T-cell (primary cell): ENCODE results near the gene AHNAK. TPM values are rescaled to one million over a fixed set of nuclear protein-coding genes. Genes with fewer than 3 reads are reported as not detected.

Experiments
- ATAC-seq, 4 experiments: fragments of 200-7000 bp in 3 of 4; fragments of 150-1000 bp in 1 of 4; cut with Tn5 transposase; replicated peaks in 1 of 4; 1 replicate in 3 of 4; 2 replicates in 1 of 4; pipeline ENCODE4 v1.10.0; 2021; ENCODE audit warnings: moderate library complexity in 3 of 4, mild to moderate bottlenecking in 2 of 4, moderate number of reproducible peaks in 1 of 4
- CTCF ChIA-PET, 2 donors: fragments of 300-600 bp; sonication (Branson Sonifier 250); formaldehyde crosslinking; loops; one replicate each; lab custom pipeline; 2022; ENCODE audit warnings: antibody characterized with exemption in 2 of 2; lab: Charles Lee
- POLR2A ChIA-PET, 2 donors: fragments of 300-600 bp; sonication (Branson Sonifier 250); formaldehyde crosslinking; loops; one replicate each; lab custom pipeline; 2022; ENCODE audit warnings: antibody characterized with exemption in 2 of 2; lab: Charles Lee
- DNase-seq, 35 experiments: peaks; one replicate each; pipeline versions ENCODE4 v3.0.0 to v3.0.0-alpha.2; 2013 to 2023
- H3K27ac ChIP-seq: one replicate; pipeline ENCODE4 v1.5.1; 2013; ENCODE audit warnings: low read length
- H3K27me3 ChIP-seq, 2 experiments: replicated peaks in 1 of 2; 1 replicate in 1 of 2; 2 replicates in 1 of 2; pipeline versions ENCODE4 v1.6.1 to v1.7.0; 2013; ENCODE audit warnings: low read length in 1 of 2, mixed read lengths in 1 of 2; ENCODE audit not compliant: control insufficient read depth in 2 of 2, insufficient read depth in 2 of 2; ENCODE audit errors: extremely low read depth in 1 of 2
- H3K36me3 ChIP-seq, 2 donors: 1 replicate in 1 of 2; 2 replicates in 1 of 2; pipeline versions ENCODE4 v1.6.1 to v1.7.0; 2013; ENCODE audit warnings: low read length in 1 of 2; ENCODE audit not compliant: control insufficient read depth in 2 of 2, insufficient read depth in 1 of 2; ENCODE audit errors: extremely low read depth in 1 of 2
- H3K4me1 ChIP-seq, 2 experiments: 1 replicate in 1 of 2; 2 replicates in 1 of 2; pipeline versions ENCODE4 v1.6.1 to v1.7.0; 2013; ENCODE audit warnings: low read length in 2 of 2, mixed read lengths in 1 of 2; ENCODE audit not compliant: insufficient read depth in 2 of 2, control insufficient read depth in 1 of 2; ENCODE audit errors: extremely low read depth in 1 of 2
- H3K4me3 ChIP-seq, 2 donors: 1 replicate in 1 of 2; 2 replicates in 1 of 2; pipeline versions ENCODE4 v1.5.1 to v1.7.0; 2013; ENCODE audit warnings: mild to moderate bottlenecking in 2 of 2, low read length in 1 of 2, moderate library complexity in 1 of 2; ENCODE audit not compliant: control insufficient read depth in 1 of 2; ENCODE audit errors: extremely low read depth in 1 of 2
- H3K9me3 ChIP-seq: 2 replicates; pipeline ENCODE4 v1.7.0; 2013
- H3K27ac Mint-ChIP-seq, 2 donors: one replicate each; pipeline ENCODE4 v1.8.0; 2020 to 2021; ENCODE audit warnings: mild to moderate bottlenecking in 2 of 2, mixed read lengths in 2 of 2
- H3K27me3 Mint-ChIP-seq, 2 donors: one replicate each; pipeline ENCODE4 v1.8.0; 2021 to 2022; ENCODE audit warnings: mixed read lengths in 2 of 2
- H3K36me3 Mint-ChIP-seq: one replicate; pipeline ENCODE4 v1.8.0; 2021; ENCODE audit warnings: mixed read lengths
- H3K4me1 Mint-ChIP-seq, 3 donors: one replicate each; pipeline ENCODE4 v1.8.0; 2020 to 2022; ENCODE audit warnings: mixed read lengths in 3 of 3, mild to moderate bottlenecking in 1 of 3
- H3K4me3 Mint-ChIP-seq, 3 donors: one replicate each; pipeline ENCODE4 v1.8.0; 2020 to 2022; ENCODE audit warnings: mild to moderate bottlenecking in 3 of 3, mixed read lengths in 3 of 3, moderate library complexity in 3 of 3
- H3K9me3 Mint-ChIP-seq, 3 donors: one replicate each; pipeline ENCODE4 v1.8.0; 2020 to 2022; ENCODE audit warnings: mixed read lengths in 3 of 3
- WGBS: methylation state at CpG from one replicate; pipeline ENCODE4 v1.1.5; 2013; ENCODE audit warnings: missing lambda C conversion rate; ENCODE audit not compliant: insufficient coverage; 5-methylcytosine and 5-hydroxymethylcytosine counted together
- total RNA-seq, 35 experiments: library from RNA in 6 of 35; stranded (reverse) in 6 of 35; fragments of 120-200 nt in 1 of 35; gene quantifications; one replicate each; pipeline versions ENCODE4 v1.2.1 to v1.2.4 and lab custom pipeline; 2013 to 2026

AHNAK gene
- total RNA-seq, 5 donors from 2014 or later (not counting 1 experiment from before 2014, with no cell fraction given): 267 to 636 (median 395) TPM

- peaks cover 0 to 11% (median 6%) of the 10 kb centered on the region in 3 donors for H3K4me1 Mint-ChIP-seq
- CTCF ChIA-PET: interaction anchor here (0.6 kb wide), 2 partner anchors 164 to 194 kb away, joined by 3 to 5 read pairs; no protein-coding TSS in a partner anchor
- POLR2A ChIA-PET: no interaction called here
- Histone ChIP-seq H3K4me1 (peaks cover 0 to 3% of the 10 kb centered on the region in 2 experiments), H3K27me3 (no peaks in the 10 kb centered on the region), H3K9me3 (no peaks in the 10 kb centered on the region), H3K27ac (no peak overlapping the region), H3K36me3 (peaks cover 30 to 55% of the 10 kb centered on the region in 2 donors), H3K4me3 (no peak overlapping the region)
- no peak for ATAC-seq
- no peak overlapping the region for H3K4me3 Mint-ChIP-seq
- no peak for DNase-seq
- H3K27ac Mint-ChIP-seq: no peak overlapping the region
- no peaks in the 10 kb centered on the region for H3K27me3 Mint-ChIP-seq
- no peaks in the 10 kb centered on the region for H3K9me3 Mint-ChIP-seq
- H3K36me3 Mint-ChIP-seq: peaks cover 28% of the 10 kb centered on the region
- 96% methylated on average over 14 of the region's 18 CpGs for WGBS
Observed at GRCh38 chr11:62580959-62581715, 34.5 kb upstream of the AHNAK start.

DNA sequence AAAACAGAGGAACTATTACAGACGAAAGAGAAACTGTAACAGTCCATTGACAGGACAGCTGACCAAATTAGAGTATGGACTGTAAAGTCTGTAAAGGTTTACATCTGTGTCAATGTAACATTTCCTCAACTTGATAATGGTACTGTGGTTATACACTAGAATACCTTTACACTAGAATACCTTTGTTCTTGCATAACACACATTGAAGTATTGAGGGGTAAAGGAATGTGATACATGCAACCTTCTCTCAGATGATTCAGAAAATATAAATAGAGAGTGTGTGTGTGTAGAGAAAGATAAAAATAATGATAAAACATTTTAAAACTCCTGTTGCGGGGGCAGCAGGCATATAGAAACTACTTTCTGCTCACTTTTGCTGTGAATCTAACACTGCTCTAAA, 32.6 kb upstream of the AHNAK start:
- no peaks in the 10 kb centered on the region for H3K27me3 ChIP-seq
- Mint-ChIP-seq H3K4me1 (peaks cover 13 to 20% (median 15%) of the 10 kb centered on the region in 3 donors), H3K36me3 (peaks cover 28% of the 10 kb centered on the region), H3K4me3 (no peak overlapping the region), H3K27ac (no peak overlapping the region), H3K9me3 (no peaks in the 10 kb centered on the region), H3K27me3 (no peaks in the 10 kb centered on the region)
- DNase-seq: no peak
- WGBS: no CpG with 5 or more reads among the region's 2 CpGs
- no peak overlapping the region for H3K27ac ChIP-seq
- peaks cover 30 to 46% of the 10 kb centered on the region in 2 donors for H3K36me3 ChIP-seq
- peaks cover 6 to 13% of the 10 kb centered on the region in 2 experiments for H3K4me1 ChIP-seq
- ATAC-seq: no peak
- no peak overlapping the region for H3K4me3 ChIP-seq
- CTCF ChIA-PET: no interaction called here
- H3K9me3 ChIP-seq: no peaks in the 10 kb centered on the region
- POLR2A ChIA-PET: interaction anchor here in 1 of 2 donors (0.6 to 0.8 kb wide), 2 partner anchors 13 to 64 kb away, joined by 4 read pairs; no protein-coding TSS in a partner anchor

- ChIA-PET CTCF (no interaction called here), POLR2A (interaction anchor here in 1 of 2 donors (0.8 kb wide), 1 partner anchor 63 kb away, joined by 4 read pairs; no protein-coding TSS in a partner anchor)
- H3K36me3 Mint-ChIP-seq: peaks cover 26% of the 10 kb centered on the region
- Histone ChIP-seq H3K27ac (no peak overlapping the region), H3K4me3 (no peak overlapping the region), H3K4me1 (peaks cover 6 to 15% of the 10 kb centered on the region in 2 experiments), H3K36me3 (peaks cover 30 to 46% of the 10 kb centered on the region in 2 donors), H3K9me3 (no peaks in the 10 kb centered on the region), H3K27me3 (no peaks in the 10 kb centered on the region)
- H3K9me3 Mint-ChIP-seq: no peaks in the 10 kb centered on the region
- DNase-seq (no peak), ATAC-seq (no peak)
- no peak overlapping the region for H3K4me3 Mint-ChIP-seq
- H3K27ac Mint-ChIP-seq: no peak overlapping the region
- 97% methylated on average over 9 of the region's 11 CpGs for WGBS
- H3K27me3 Mint-ChIP-seq: no peaks in the 10 kb centered on the region
- peaks cover 16 to 24% (median 22%) of the 10 kb centered on the region in 3 donors for H3K4me1 Mint-ChIP-seq
Observed at GRCh38 chr11:62578541-62578940, 31.9 kb upstream of the AHNAK start.

- H3K9me3 Mint-ChIP-seq: no peaks in the 10 kb centered on the region
- CTCF ChIA-PET: interaction anchor here in 1 of 2 donors (0.9 kb wide), 1 partner anchor 340 kb away, joined by 6 read pairs; no protein-coding TSS in a partner anchor
- peaks cover 29 to 37% (median 33%) of the 10 kb centered on the region in 3 donors for H3K4me1 Mint-ChIP-seq
- H3K36me3 Mint-ChIP-seq: peaks cover 29% of the 10 kb centered on the region
- whole genome bisulfite sequencing: 89% methylated on average over 6 of the region's 12 CpGs
- H3K4me3 ChIP-seq: no peak overlapping the region
- no peak overlapping the region for H3K27ac ChIP-seq
- peaks cover 9 to 27% of the 10 kb centered on the region in 2 experiments for H3K4me1 ChIP-seq
- H3K27me3 ChIP-seq: no peaks in the 10 kb centered on the region
- H3K36me3 ChIP-seq: peaks cover 30 to 48% of the 10 kb centered on the region in 2 donors
- ATAC-seq: no peak
- H3K9me3 ChIP-seq: no peaks in the 10 kb centered on the region
- H3K4me3 Mint-ChIP-seq: no peak overlapping the region
- POLR2A ChIA-PET: interaction anchor here in 1 of 2 donors (0.7 kb wide), 1 partner anchor 1018 kb away, joined by 6 read pairs; no protein-coding TSS in a partner anchor
- peak overlapping the region in 1 of 2 donors; percentile 39 for H3K27ac Mint-ChIP-seq
- no peak for DNase-seq
- H3K27me3 Mint-ChIP-seq: no peaks in the 10 kb centered on the region
Observed at GRCh38 chr11:62577046-62577714, 30.6 kb upstream of the AHNAK start.

- ATAC-seq (no peak), DNase-seq (no peak)
- Histone ChIP-seq H3K9me3 (no peaks in the 10 kb centered on the region), H3K36me3 (peaks cover 28 to 53% of the 10 kb centered on the region in 2 donors), H3K4me3 (no peak overlapping the region), H3K27ac (no peak overlapping the region), H3K4me1 (peaks cover 9 to 33% of the 10 kb centered on the region in 2 experiments), H3K27me3 (no peaks in the 10 kb centered on the region)
- POLR2A ChIA-PET: no interaction called here
- H3K9me3 Mint-ChIP-seq: no peaks in the 10 kb centered on the region
- H3K27me3 Mint-ChIP-seq: no peaks in the 10 kb centered on the region
- H3K4me3 Mint-ChIP-seq: peak overlapping the region; percentile 51 to 97 (median 95)
- H3K27ac Mint-ChIP-seq: peak overlapping the region; percentile 44 to 78
- H3K4me1 Mint-ChIP-seq: peaks cover 43 to 46% (median 43%) of the 10 kb centered on the region in 3 donors
- H3K36me3 Mint-ChIP-seq: peaks cover 35% of the 10 kb centered on the region
- 98% methylated on average over 12 of the region's 14 CpGs for WGBS
- CTCF ChIA-PET: no interaction called here
Observed at GRCh38 chr11:62575837-62576236, 29.2 kb upstream of the AHNAK start.

GRCh38 chr11:62575156-62575555, 28.6 kb upstream of the AHNAK start:
- Histone ChIP-seq H3K27ac (no peak overlapping the region), H3K9me3 (no peaks in the 10 kb centered on the region), H3K36me3 (peaks cover 23 to 58% of the 10 kb centered on the region in 2 donors), H3K27me3 (no peaks in the 10 kb centered on the region), H3K4me1 (peaks cover 9 to 40% of the 10 kb centered on the region in 2 experiments), H3K4me3 (peak overlapping the region in 1 of 2 donors; percentile 80)
- peak overlapping the region; percentile 91 to 97 for H3K27ac Mint-ChIP-seq
- peaks cover 47 to 50% (median 49%) of the 10 kb centered on the region in 3 donors for H3K4me1 Mint-ChIP-seq
- POLR2A ChIA-PET: interaction anchor here in 1 of 2 donors (0.9 kb wide), 1 partner anchor 19 kb away, joined by 4 read pairs; no protein-coding TSS in a partner anchor
- peaks cover 38% of the 10 kb centered on the region for H3K36me3 Mint-ChIP-seq
- no peak for ATAC-seq
- CTCF ChIA-PET: interaction anchor here in 1 of 2 donors (1.6 kb wide), 1 partner anchor 22 kb away, joined by 6 read pairs; no protein-coding TSS in a partner anchor
- H3K27me3 Mint-ChIP-seq: no peaks in the 10 kb centered on the region
- no peak for DNase-seq
- no peaks in the 10 kb centered on the region for H3K9me3 Mint-ChIP-seq
- 82% methylated on average over 16 of the region's 17 CpGs for WGBS
- H3K4me3 Mint-ChIP-seq: peak overlapping the region; percentile 95 to 97 (median 97)
